A673 (cell line): ENCODE results near the gene MTG2. TPM values are rescaled to one million over a fixed set of nuclear protein-coding genes. Genes with fewer than 3 reads are reported as not detected.

ENCODE experiments used
- BruUV-seq: library from RNA; stranded (reverse); fragments of 400-500 nt; replicated peaks from 2 replicates; lab custom pipeline; 2021; lab: Mats Ljungman, UMichigan
- CTCF ChIA-PET: fragments of 300-600 bp; sonication (Branson Sonifier 250); formaldehyde crosslinking; loops from one replicate; lab custom pipeline; 2022; ENCODE audit warnings: antibody characterized with exemption; lab: Charles Lee
- POLR2A ChIA-PET: fragments of 300-600 bp; sonication (Branson Sonifier 250); formaldehyde crosslinking; loops from one replicate; lab custom pipeline; 2022; ENCODE audit warnings: antibody characterized with exemption; ENCODE audit not compliant: low non-redundant PET; lab: Charles Lee
- DNase-seq: peaks from one replicate; pipeline ENCODE4 v3.0.0-alpha.2; 2015; ENCODE audit warnings: low spot score
- H3K27ac ChIP-seq: fragments of 200-600 bp; sonication (generic); 2 replicates; pipeline ENCODE4 v1.5.1; 2016; ENCODE audit warnings: mixed run types, low read depth, mild to moderate bottlenecking, mixed read lengths, antibody characterized with exemption, low read length; ENCODE audit not compliant: poor library complexity, severe bottlenecking
- H3K27me3 ChIP-seq: fragments of 200-600 bp; sonication (generic); replicated peaks from 2 replicates; pipeline ENCODE4 v1.6.1; 2017; ENCODE audit warnings: mixed run types, low read depth, mild to moderate bottlenecking, mixed read lengths, antibody characterized with exemption, low read length; ENCODE audit not compliant: insufficient read depth, poor library complexity
- H3K36me3 ChIP-seq: fragments of 200-600 bp; sonication (generic); 2 replicates; pipeline ENCODE4 v1.6.1; 2016; ENCODE audit warnings: mixed run types, mild to moderate bottlenecking, mixed read lengths, antibody characterized with exemption, low read length; ENCODE audit not compliant: insufficient read depth, poor library complexity, severe bottlenecking
- H3K4me1 ChIP-seq: fragments of 200-600 bp; sonication (generic); 2 replicates; pipeline ENCODE4 v1.6.1; 2017; ENCODE audit warnings: mixed run types, mild to moderate bottlenecking, mixed read lengths, antibody characterized with exemption, low read length; ENCODE audit not compliant: insufficient read depth, poor library complexity, severe bottlenecking
- H3K4me3 ChIP-seq: fragments of 200-600 bp; sonication (generic); 2 replicates; pipeline ENCODE4 v1.5.1; 2016; ENCODE audit warnings: low read depth, mixed run types, mild to moderate bottlenecking, mixed read lengths, low read length; ENCODE audit not compliant: poor library complexity, severe bottlenecking
- H3K9me3 ChIP-seq: fragments of 200-600 bp; sonication (generic); 2 replicates; pipeline ENCODE4 v1.6.1; 2016; ENCODE audit warnings: mixed run types, low read depth, mild to moderate bottlenecking, mixed read lengths, antibody characterized with exemption, low read length; ENCODE audit not compliant: poor library complexity, severe bottlenecking
- EZH2 ChIP-seq: fragments of 200-600 bp; sonication (generic); IDR thresholded peaks from 2 replicates; pipeline ENCODE4 v1.6.1; 2017; ENCODE audit warnings: borderline replicate concordance, low read depth, mild to moderate bottlenecking, mixed read lengths, antibody characterized with exemption, low read length; ENCODE audit not compliant: poor library complexity, severe bottlenecking
- intact Hi-C: fragments of 100-400 bp; cut with micrococcal nuclease; formaldehyde crosslinking; loops from one replicate; pipeline ENCODE4 v1.10.0; 2022; ENCODE audit not compliant: unreplicated experiment
- total RNA-seq: library from RNA; stranded (reverse); gene quantifications from 2 replicates; pipeline ENCODE4 v1.2.3, GENCODE V29; 2021
- TF ChIP-seq, protein P1 (sequence below): fragments of 300-800, 200-600 bp; sonication (generic); conservative IDR thresholded peaks from 2 replicates; pipeline ENCODE4 v1.5.1; 2017; ENCODE audit warnings: low read depth, mild to moderate bottlenecking, antibody characterized with exemption, low read length, moderate library complexity, mixed read lengths

Gene MTG2
- total RNA-seq, 1 experiment from 2014 or later = 40.9 TPM

DNA sequence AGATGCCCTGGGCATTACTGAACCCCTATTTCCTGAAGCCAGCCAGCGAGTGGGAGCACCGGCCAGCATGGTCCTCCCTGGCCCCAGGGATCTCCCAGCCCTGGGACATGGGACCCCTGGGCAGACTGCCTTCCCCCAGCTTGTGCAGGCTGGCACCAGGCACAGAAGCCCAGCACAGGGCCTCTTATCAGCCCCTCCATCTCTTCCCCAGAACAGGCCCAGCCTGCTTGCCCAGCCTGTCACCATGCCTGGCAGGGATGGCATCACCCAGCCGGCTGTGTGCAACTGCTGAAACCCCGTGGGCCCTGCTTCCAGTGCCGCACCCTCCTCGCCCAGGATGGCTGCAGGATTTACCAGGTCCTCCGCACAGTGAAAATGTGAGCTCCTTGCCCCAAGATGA is 49.4 kb downstream of the MTG2 start:
- Histone ChIP-seq H3K4me3 (no peak overlapping the region), H3K27me3 (peaks cover 2% of the 10 kb centered on the region), H3K9me3 (no peaks in the 10 kb centered on the region), H3K36me3 (no peaks in the 10 kb centered on the region), H3K4me1 (no peaks in the 10 kb centered on the region), H3K27ac (no peak overlapping the region)
- BruUV-seq = no TSS peak
- intact Hi-C loops = no loop called here
- ChIA-PET CTCF (no interaction called here), POLR2A (no interaction called here)
- DNase-seq = no peak
- no peak for TF ChIP-seq EZH2
- TF ChIP-seq, protein P1, sequence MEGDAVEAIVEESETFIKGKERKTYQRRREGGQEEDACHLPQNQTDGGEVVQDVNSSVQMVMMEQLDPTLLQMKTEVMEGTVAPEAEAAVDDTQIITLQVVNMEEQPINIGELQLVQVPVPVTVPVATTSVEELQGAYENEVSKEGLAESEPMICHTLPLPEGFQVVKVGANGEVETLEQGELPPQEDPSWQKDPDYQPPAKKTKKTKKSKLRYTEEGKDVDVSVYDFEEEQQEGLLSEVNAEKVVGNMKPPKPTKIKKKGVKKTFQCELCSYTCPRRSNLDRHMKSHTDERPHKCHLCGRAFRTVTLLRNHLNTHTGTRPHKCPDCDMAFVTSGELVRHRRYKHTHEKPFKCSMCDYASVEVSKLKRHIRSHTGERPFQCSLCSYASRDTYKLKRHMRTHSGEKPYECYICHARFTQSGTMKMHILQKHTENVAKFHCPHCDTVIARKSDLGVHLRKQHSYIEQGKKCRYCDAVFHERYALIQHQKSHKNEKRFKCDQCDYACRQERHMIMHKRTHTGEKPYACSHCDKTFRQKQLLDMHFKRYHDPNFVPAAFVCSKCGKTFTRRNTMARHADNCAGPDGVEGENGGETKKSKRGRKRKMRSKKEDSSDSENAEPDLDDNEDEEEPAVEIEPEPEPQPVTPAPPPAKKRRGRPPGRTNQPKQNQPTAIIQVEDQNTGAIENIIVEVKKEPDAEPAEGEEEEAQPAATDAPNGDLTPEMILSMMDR = no peak

DNA sequence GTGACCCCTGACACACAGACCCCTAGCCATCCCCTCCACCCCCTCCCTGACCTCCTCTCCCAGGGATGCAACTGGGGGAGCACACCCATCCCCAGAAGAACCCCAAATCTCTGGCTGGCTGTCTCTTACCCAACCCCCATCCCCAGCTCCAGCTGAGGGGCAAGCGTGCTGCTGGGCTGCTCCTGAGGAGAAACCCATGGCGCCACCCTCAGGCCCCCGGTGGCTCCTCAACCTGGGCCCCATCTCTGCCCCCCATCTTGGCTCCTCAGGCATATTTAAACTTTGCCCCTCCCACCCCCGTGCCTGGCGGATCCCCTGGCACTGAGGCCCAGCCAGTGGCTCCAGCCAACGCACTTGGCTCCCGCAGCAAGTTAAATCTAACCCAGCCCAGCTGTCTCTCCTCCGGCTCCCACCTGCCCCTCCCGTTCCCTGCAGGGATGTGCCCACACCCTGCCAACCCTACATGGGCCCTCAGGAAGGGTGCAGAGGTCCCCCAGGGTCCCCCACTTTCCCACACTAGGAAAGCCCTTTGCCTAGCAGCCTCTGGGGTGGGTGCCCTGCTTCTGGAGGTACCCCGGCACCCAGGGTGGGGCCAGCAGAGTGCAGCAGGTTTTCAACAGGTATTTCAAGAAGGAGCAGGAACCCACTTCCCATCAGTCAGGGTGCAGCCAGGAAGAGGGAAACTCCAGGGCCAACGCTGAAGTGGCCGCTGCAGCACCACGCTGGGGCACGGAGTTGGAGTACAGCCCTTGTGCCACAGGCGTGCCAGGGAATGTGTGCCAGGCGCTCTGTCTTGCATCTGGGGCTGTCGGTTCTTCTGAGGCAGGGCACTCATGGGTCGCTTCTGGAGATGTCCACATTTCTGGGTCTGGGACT is 50.2 kb downstream of the MTG2 start:
- no peaks in the 10 kb centered on the region for H3K9me3 ChIP-seq
- no peaks in the 10 kb centered on the region for H3K27me3 ChIP-seq
- TF ChIP-seq, protein P1 = 0 out of 2 replicates have a peak, but pooled peaks have one; percentile 19
- no peak for TF ChIP-seq EZH2
- no peak for DNase-seq
- POLR2A ChIA-PET = no interaction called here
- H3K36me3 ChIP-seq = no peaks in the 10 kb centered on the region
- intact Hi-C loops = no loop called here
- no peaks in the 10 kb centered on the region for H3K4me1 ChIP-seq
- BruUV-seq = no TSS peak
- CTCF ChIA-PET = no interaction called here
- H3K4me3 ChIP-seq = no peak overlapping the region
- no peak overlapping the region for H3K27ac ChIP-seq

- POLR2A ChIA-PET = no interaction called here
- H3K9me3 ChIP-seq = no peaks in the 10 kb centered on the region
- intact Hi-C loops = no loop called here
These were observed 50.9 kb downstream of the MTG2 start for GRCh38 chr20:62233684-62234083.

More at GRCh38 chr20:62233684-62234083, 50.9 kb downstream of the MTG2 start:
- DNase-seq = no peak
- no peak overlapping the region for H3K27ac ChIP-seq
- no peaks in the 10 kb centered on the region for H3K36me3 ChIP-seq
- TF ChIP-seq, protein P1 = no peak
- no peak for TF ChIP-seq EZH2
- H3K4me3 ChIP-seq = no peak overlapping the region
- CTCF ChIA-PET = no interaction called here
- no TSS peak for BruUV-seq
- H3K4me1 ChIP-seq = no peaks in the 10 kb centered on the region
- no peaks in the 10 kb centered on the region for H3K27me3 ChIP-seq
